Stomach smooth muscle (tissue), 2 donors: ENCODE data around the gene ENOX2.
"Not testable (repeated sequence)": the region's sequence is repeated elsewhere in the genome, so short reads cannot be mapped to it uniquely, and the experiment has no call there.

ENCODE experiments used
- H3K27ac ChIP-seq: one replicate; pipeline ENCODE4 v1.7.0; 2013; ENCODE audit warnings: mild to moderate bottlenecking, low read length, inconsistent platforms
- H3K27me3 ChIP-seq, 2 donors: one replicate each; pipeline ENCODE4 v1.7.0; 2013; ENCODE audit warnings: low read length in 2 of 2; ENCODE audit not compliant: insufficient read depth in 2 of 2, control insufficient read depth in 1 of 2
- H3K36me3 ChIP-seq, 2 donors: one replicate each; pipeline ENCODE4 v1.7.0; 2013; ENCODE audit warnings: low read length in 2 of 2; ENCODE audit not compliant: control insufficient read depth in 2 of 2, insufficient read depth in 2 of 2
- H3K4me1 ChIP-seq: one replicate; pipeline ENCODE4 v1.7.0; 2013; ENCODE audit warnings: low read length; ENCODE audit not compliant: control insufficient read depth, insufficient read depth
- H3K4me3 ChIP-seq, 2 donors: one replicate each; pipeline ENCODE4 v1.7.0; 2013; ENCODE audit warnings: low read length in 2 of 2
- H3K9ac ChIP-seq, 2 donors: one replicate each; pipeline ENCODE4 v1.7.0; 2013; ENCODE audit warnings: low read length in 2 of 2, mild to moderate bottlenecking in 1 of 2
- H3K9me3 ChIP-seq, 2 donors: one replicate each; pipeline ENCODE4 v1.7.0; 2013; ENCODE audit warnings: low read length in 2 of 2; ENCODE audit not compliant: control insufficient read depth in 2 of 2
- donor health status: healthy.
- donor health status: Pancreatic carcinoma.

The ENOX2 gene

DNA sequence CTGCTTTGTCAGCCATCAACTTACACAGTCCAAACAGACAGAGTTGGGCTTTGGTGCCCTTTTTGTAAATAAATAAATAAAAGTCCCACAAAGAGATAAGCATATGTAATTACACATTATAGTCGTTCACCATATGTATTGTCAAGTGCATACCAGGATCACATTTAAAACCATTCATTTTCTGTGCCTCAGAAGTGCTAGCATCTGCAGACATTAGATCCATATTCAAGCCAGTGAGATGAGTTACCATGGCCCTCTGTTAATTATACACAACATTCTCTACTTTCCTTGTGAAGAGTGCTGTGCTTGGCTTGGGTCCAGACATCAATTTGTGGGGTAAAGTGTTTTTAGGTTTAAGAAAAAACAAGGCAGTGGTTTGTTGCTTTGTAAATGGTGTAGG is 76.8 kb downstream of the ENOX2 start:
- Histone ChIP-seq H3K4me1 (no peaks in the 10 kb centered on the region), H3K4me3 (no peak overlapping the region), H3K27ac (no peak overlapping the region), H3K27me3 (no peaks in the 10 kb centered on the region), H3K36me3 (no peaks in the 10 kb centered on the region), H3K9me3 (no peaks in the 10 kb centered on the region), H3K9ac (no peak overlapping the region)

DNA sequence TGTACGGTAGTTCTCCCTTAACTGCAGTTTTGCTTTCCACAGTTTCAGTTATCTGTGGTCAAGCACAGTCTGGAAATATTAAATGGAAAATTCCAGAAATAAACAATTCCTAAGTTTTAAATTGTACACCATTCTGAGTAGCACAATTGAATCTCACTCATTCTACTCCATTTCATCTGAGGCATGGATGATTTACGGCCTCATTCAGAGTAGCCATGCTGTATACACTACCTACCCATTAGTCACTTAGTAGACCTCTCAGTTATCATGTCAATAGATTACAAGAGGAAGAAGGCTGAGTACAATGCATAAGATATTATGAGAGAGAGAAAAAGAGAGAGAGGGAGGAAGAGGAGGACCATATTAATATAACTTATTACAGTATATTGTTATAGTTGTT is 77.5 kb downstream of the ENOX2 start:
- H3K27me3 ChIP-seq, result no peaks in the 10 kb centered on the region
- no peak overlapping the region for H3K9ac ChIP-seq
- no peak overlapping the region for H3K27ac ChIP-seq
- no peaks in the 10 kb centered on the region for H3K9me3 ChIP-seq
- H3K4me3 ChIP-seq, result no peak overlapping the region
- no peaks in the 10 kb centered on the region for H3K36me3 ChIP-seq
- no peaks in the 10 kb centered on the region for H3K4me1 ChIP-seq

DNA sequence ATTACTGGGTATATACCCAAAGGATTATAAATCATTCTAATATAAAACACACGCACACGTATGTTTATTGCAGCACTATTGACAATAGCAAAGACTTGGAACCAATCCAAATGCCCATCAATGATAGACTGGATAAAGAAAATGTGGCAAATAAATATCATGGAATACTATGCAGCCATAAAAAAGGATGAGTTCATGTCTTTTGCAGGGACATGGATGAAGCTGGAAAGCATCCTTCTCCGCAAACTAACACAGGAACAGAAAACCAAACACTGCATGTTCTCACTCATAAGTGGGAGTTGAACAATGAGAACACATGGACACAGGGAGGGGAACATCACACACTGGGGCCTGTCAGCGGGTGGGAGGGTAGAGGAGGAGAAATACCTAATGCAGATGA is 83.6 kb downstream of the ENOX2 start:
- not testable (repeated sequence) for H3K9ac ChIP-seq, H3K27ac ChIP-seq, H3K36me3 ChIP-seq, H3K4me1 ChIP-seq, H3K9me3 ChIP-seq, H3K4me3 ChIP-seq, H3K27me3 ChIP-seq

DNA sequence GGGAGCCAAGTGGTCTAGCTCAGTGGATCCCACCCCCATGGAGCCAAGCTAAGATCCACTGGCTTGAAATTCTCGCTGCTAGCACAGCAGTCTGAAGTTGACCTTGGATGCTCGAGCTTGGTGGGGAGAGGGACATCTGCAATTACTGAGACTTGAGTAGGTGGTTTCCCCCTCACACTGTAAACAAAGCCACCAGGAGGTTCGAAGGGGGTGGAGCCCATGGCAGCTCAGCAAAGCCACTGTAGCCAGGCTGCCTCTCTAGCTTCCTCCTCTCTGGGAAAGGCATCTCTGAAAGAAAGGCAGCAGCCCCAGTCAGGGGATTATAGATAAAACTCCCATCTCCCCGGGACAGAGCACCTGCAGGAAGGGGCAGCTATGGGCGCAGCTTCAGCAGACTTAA is 89.1 kb downstream of the ENOX2 start:
- H3K27me3 ChIP-seq, H3K4me1 ChIP-seq: not testable (repeated sequence)

DNA sequence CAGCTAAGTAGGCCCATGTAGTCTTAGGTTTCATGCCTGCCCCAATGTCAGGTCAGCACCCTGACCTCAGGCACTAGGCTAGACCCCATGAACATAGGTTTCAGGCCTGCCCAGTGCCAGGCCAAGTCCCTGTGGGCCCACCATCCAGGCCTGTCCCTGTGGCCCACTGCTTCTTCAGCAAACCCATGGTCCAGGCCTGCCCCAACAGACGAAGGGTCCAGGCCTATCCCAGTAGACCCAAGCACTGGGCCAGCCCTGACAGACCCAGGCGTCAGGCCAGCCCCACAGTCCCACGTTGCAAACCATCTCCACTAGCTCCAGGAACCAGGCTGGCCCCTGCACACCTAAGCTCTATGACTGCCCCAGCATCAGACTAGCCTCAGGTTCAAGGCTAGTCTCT is 92.4 kb downstream of the ENOX2 start:
- H3K27ac ChIP-seq, result no peak overlapping the region
- H3K9me3 ChIP-seq, result peaks cover 0 to 3% of the 10 kb centered on the region in 2 donors
- no peak overlapping the region for H3K4me3 ChIP-seq
- H3K9ac ChIP-seq, result no peak overlapping the region
- no peaks in the 10 kb centered on the region for H3K36me3 ChIP-seq
- H3K4me1 ChIP-seq, result no peaks in the 10 kb centered on the region
- H3K27me3 ChIP-seq, result peaks cover 0 to 3% of the 10 kb centered on the region in 2 donors

More for the DNA sequence above, 89.1 kb downstream of the ENOX2 start:
- H3K9ac ChIP-seq, H3K27ac ChIP-seq, H3K9me3 ChIP-seq, H3K4me3 ChIP-seq, H3K36me3 ChIP-seq: not testable (repeated sequence)

DNA sequence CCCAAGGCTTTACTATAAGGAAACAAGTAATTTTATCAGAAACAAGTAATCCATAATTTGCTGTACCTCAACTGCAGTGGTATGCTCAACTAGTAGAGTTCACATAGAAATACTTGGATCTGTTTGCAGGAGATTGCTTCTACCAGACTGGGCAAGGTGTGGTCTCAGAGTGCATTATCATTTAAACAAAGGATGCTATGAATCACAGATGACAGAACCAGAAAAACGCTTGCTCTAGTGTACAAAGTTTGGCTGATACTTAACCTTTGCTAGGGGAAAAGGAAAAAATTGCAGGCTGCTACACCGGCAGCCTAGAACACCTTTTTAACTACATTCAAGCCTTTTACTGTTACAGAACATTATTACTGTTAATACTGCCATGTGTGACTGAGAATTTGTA is 97.1 kb downstream of the ENOX2 start:
- H3K4me1 ChIP-seq, result no peaks in the 10 kb centered on the region
- H3K27me3 ChIP-seq, result no peaks in the 10 kb centered on the region
- no peaks in the 10 kb centered on the region for H3K36me3 ChIP-seq
- H3K27ac ChIP-seq, result no peak overlapping the region
- no peaks in the 10 kb centered on the region for H3K9me3 ChIP-seq
- no peak overlapping the region for H3K9ac ChIP-seq
- H3K4me3 ChIP-seq, result no peak overlapping the region

DNA sequence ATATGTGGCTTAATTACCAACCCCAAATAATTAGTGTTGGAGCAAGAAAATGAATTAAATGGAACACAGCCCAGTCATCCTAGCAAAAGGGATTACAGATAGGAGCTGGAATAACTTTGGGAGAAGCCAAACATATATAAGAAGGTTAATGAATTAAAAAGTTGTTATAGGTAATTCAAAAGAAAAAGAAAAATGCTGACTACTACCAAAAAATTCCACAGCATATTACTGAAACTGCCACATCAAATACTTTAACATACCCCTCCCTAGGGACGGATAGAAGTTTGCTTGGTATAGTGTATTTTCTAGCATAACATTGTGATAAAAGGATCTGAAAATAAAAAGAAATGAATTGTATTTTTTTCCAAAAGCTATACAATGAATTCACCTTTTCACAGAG is 99.5 kb downstream of the ENOX2 start:
- H3K27me3 ChIP-seq, result no peaks in the 10 kb centered on the region
- no peak overlapping the region for H3K4me3 ChIP-seq
- no peak overlapping the region for H3K27ac ChIP-seq

DNA sequence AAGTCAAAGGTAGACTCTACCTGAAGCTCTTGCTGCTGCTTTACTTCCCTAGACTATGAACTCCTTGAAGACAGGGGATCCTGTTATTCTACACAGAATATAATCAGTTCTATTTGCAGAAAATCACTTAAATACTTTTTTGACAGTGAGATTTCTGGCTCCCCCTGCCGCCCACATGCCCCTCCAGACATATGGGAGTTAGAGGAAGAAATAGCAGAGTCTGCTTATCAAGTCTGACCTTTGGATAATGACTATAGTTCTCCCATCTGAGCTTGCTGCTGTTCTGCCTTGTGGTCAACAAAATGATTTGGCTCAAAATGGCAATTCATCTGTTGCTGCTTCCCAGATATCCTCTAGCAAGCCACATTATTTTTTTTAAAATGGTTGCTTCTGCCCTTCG is 101.1 kb downstream of the ENOX2 start:
- Histone ChIP-seq H3K27me3 (no peaks in the 10 kb centered on the region), H3K36me3 (no peaks in the 10 kb centered on the region), H3K27ac (no peak overlapping the region), H3K9me3 (no peaks in the 10 kb centered on the region), H3K9ac (no peak overlapping the region), H3K4me1 (no peaks in the 10 kb centered on the region), H3K4me3 (no peak overlapping the region)

More for the DNA sequence above, 99.5 kb downstream of the ENOX2 start:
- Histone ChIP-seq H3K36me3 (no peaks in the 10 kb centered on the region), H3K9me3 (no peaks in the 10 kb centered on the region), H3K9ac (no peak overlapping the region), H3K4me1 (no peaks in the 10 kb centered on the region)

DNA sequence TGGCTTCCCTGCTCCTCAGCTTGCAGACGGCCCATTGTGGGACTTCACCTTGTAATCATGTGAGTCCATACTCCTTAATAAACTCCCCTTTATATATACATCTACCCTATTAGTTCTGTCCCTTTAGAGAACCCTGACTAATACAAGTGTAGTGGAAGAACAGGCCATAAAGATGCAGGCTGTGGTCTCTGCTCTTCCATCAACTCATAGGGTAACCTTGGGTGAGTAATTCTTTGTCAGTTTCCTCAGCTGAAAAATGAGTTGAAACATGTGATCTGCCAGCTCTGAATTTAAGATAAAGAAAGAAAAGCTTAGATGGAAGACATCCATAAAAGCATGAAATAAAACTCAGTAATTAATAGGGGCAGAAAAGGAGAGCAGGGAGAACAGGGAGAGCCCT is 103.6 kb downstream of the ENOX2 start:
- Histone ChIP-seq H3K9me3 (no peaks in the 10 kb centered on the region), H3K9ac (no peak overlapping the region), H3K36me3 (no peaks in the 10 kb centered on the region), H3K4me3 (no peak overlapping the region), H3K4me1 (no peaks in the 10 kb centered on the region), H3K27ac (no peak overlapping the region), H3K27me3 (no peaks in the 10 kb centered on the region)

DNA sequence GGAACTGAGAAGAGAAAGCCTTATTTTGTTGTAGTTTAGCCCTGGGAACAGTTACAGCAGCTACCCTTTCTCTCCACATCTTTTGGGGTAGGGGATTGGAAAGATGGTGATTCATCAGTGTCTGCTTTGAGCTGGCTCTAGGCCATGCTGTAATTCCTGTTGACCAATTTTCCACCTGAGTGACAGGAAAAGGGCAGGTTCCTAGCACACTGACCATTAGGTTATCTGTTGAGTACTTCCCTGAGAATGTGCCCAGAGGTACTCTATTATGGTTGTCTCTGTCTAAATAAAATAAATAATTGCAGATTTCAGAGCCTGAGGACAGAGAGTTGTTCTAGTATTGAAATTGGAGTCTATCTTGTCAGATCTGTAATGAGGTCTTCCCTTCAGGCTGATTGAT is 109.0 kb downstream of the ENOX2 start:
- H3K36me3 ChIP-seq, result no peaks in the 10 kb centered on the region
- H3K27me3 ChIP-seq, result no peaks in the 10 kb centered on the region
- no peak overlapping the region for H3K27ac ChIP-seq
- H3K4me3 ChIP-seq, result no peak overlapping the region
- H3K4me1 ChIP-seq, result no peaks in the 10 kb centered on the region
- no peak overlapping the region for H3K9ac ChIP-seq
- H3K9me3 ChIP-seq, result no peaks in the 10 kb centered on the region

DNA sequence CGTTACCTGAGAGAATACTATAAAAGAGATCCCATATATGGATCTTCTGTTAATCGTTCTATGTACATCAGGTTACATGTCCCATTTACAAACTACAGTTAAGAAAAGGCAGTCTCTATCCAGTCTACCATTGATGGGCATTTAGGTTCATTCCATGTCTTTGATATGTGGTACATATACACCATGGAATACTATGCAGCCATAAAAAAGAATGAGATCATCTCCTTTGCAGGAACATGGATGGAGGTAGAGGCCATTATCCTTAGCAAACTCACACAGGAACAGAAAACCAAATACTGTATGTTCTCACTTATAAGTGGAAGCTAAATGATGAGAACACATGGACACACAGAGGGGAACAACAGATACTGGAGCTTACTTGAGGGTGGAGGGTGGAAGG is 111.1 kb downstream of the ENOX2 start:
- H3K27ac ChIP-seq, H3K36me3 ChIP-seq, H3K27me3 ChIP-seq, H3K9me3 ChIP-seq, H3K4me1 ChIP-seq, H3K4me3 ChIP-seq, H3K9ac ChIP-seq: not testable (repeated sequence)

DNA sequence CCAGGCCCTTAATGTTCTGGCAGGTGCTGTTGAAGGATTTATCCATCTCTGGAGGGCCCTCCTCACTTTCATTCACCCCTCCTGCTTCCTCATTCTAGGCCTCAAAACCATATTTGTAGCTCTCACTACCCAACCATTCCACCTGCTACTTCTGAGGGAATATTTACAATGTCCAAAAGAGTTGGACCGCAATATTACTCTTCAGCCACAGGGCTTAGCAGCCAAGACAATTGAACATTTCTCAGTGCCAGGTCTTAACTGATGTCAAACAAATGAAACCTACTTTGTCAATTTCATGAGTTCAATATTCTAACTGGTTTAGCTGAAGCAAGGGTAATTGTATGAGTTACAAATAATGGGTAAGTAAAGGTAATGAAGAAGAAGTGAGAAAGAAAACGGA is 113.2 kb downstream of the ENOX2 start:
- H3K9ac ChIP-seq, result no peak overlapping the region
- H3K9me3 ChIP-seq, result no peaks in the 10 kb centered on the region
- H3K4me1 ChIP-seq, result no peaks in the 10 kb centered on the region
- H3K36me3 ChIP-seq, result no peaks in the 10 kb centered on the region
- H3K27ac ChIP-seq, result no peak overlapping the region
- H3K4me3 ChIP-seq, result no peak overlapping the region
- no peaks in the 10 kb centered on the region for H3K27me3 ChIP-seq
